Keratinocyte (primary cell): ENCODE measurements around the gene CDK14. TPM values are rescaled to one million over a fixed set of nuclear protein-coding genes. Genes with fewer than 3 reads are reported as not detected.
"Not testable (repeated sequence)": the region's sequence is repeated elsewhere in the genome, so short reads cannot be mapped to it uniquely, and the experiment has no call there.

Experiments used
- DNase-seq: peaks from one replicate; pipeline ENCODE4 v3.0.0-alpha.2; 2011; ENCODE audit warnings: low read depth, missing footprints, low spot score
- FAIRE-seq: peaks from 2 replicates; lab custom pipeline; 2011; peaks lifted over from hg19 to GRCh38; lab: Jason Lieb, UNC
- H2AFZ ChIP-seq: 2 replicates; pipeline ENCODE4 v1.6.0; 2012; ENCODE audit warnings: low read length, control low read depth, inconsistent platforms; ENCODE audit not compliant: control insufficient read depth
- H3K27ac ChIP-seq: 2 replicates; pipeline ENCODE4 v1.5.1; 2011; ENCODE audit warnings: low read length; ENCODE audit not compliant: control insufficient read depth, insufficient read depth
- H3K27me3 ChIP-seq: 3 replicates; pipeline ENCODE4 v1.6.0; 2011; ENCODE audit warnings: low read length; ENCODE audit not compliant: control insufficient read depth, insufficient read depth; ENCODE audit errors: extremely low read depth
- H3K36me3 ChIP-seq, 2 experiments: 2 replicates in 1 of 2; 3 replicates in 1 of 2; pipeline ENCODE4 v1.5.1; 2011; ENCODE audit warnings: low read length in 2 of 2, mild to moderate bottlenecking in 1 of 2; ENCODE audit not compliant: control insufficient read depth in 2 of 2, insufficient read depth in 2 of 2; ENCODE audit errors: extremely low read depth in 1 of 2
- H3K4me1 ChIP-seq: 3 replicates; pipeline ENCODE4 v1.5.1; 2011; ENCODE audit warnings: low read length; ENCODE audit not compliant: control insufficient read depth, insufficient read depth; ENCODE audit errors: extremely low read depth
- H3K4me2 ChIP-seq: 3 replicates; pipeline ENCODE4 v1.6.0; 2011; ENCODE audit warnings: low read depth, low read length; ENCODE audit not compliant: control insufficient read depth, insufficient read depth; ENCODE audit errors: extremely low read depth
- H3K4me3 ChIP-seq, 3 experiments: fragments of 200-600 bp in 1 of 3; sonication (generic) in 1 of 3; 2 replicates in 2 of 3; 3 replicates in 1 of 3; pipeline ENCODE4 v1.5.1; 2011 to 2016; ENCODE audit warnings: low read length in 3 of 3, mild to moderate bottlenecking in 3 of 3, control low read depth in 2 of 3, inconsistent platforms in 1 of 3, low read depth in 1 of 3, mixed read lengths in 1 of 3, mixed run types in 1 of 3, moderate library complexity in 1 of 3; ENCODE audit not compliant: control insufficient read depth in 2 of 3, insufficient read depth in 2 of 3; ENCODE audit errors: extremely low read depth in 1 of 3
- H3K79me2 ChIP-seq: 2 replicates; pipeline ENCODE4 v1.6.0; 2012; ENCODE audit warnings: low read length; ENCODE audit not compliant: control insufficient read depth, insufficient read depth
- H3K9ac ChIP-seq: 3 replicates; pipeline ENCODE4 v1.6.0; 2011; ENCODE audit warnings: low read length; ENCODE audit not compliant: control insufficient read depth, insufficient read depth; ENCODE audit errors: extremely low read depth
- H3K9me1 ChIP-seq: 3 replicates; pipeline ENCODE4 v1.6.0; 2011; ENCODE audit warnings: low read length; ENCODE audit not compliant: control insufficient read depth, insufficient read depth; ENCODE audit errors: extremely low read depth
- H3K9me3 ChIP-seq: 2 replicates; pipeline ENCODE4 v1.5.1; 2012; ENCODE audit warnings: low read depth, low read length; ENCODE audit not compliant: control insufficient read depth
- H4K20me1 ChIP-seq: 3 replicates; pipeline ENCODE4 v1.6.0; 2011; ENCODE audit warnings: low read length; ENCODE audit not compliant: control insufficient read depth, insufficient read depth; ENCODE audit errors: extremely low read depth
- CTCF ChIP-seq, 3 experiments: IDR thresholded peaks in 1 of 3; conservative IDR thresholded peaks in 1 of 3; optimal IDR thresholded peaks in 1 of 3; 2 replicates in 2 of 3; 3 replicates in 1 of 3; pipeline versions ENCODE3 to v1.5.1; 2011; ENCODE audit warnings: low read length in 3 of 3, mild to moderate bottlenecking in 3 of 3, moderate library complexity in 2 of 3, control low read depth in 1 of 3, inconsistent platforms in 1 of 3; ENCODE audit not compliant: insufficient read depth in 2 of 3; ENCODE audit errors: extremely low read depth in 1 of 3
- EZH2 ChIP-seq: IDR thresholded peaks from one replicate; pipeline ENCODE4 v1.6.1; 2012; ENCODE audit warnings: inconsistent platforms, mild to moderate bottlenecking, low read length, moderate library complexity
- dilution Hi-C: fragments of 300-500 bp; cut with MboI; formaldehyde crosslinking; loops from one replicate; pipeline ENCODE4 v1.7.0; 2020; ENCODE audit warnings: low sequenced_read_pairs; ENCODE audit not compliant: extremely low pct_ligation_motif_present
- polyA plus RNA-seq, 5 experiments: library from polyadenylated mRNA; depleted of rRNA in 3 of 5; stranded (reverse) in 3 of 5; stranded (forward) in 1 of 5; unstranded in 1 of 5; fragments of >200 nt; gene quantifications; 1 replicate in 1 of 5; 2 replicates in 3 of 5; 3 replicates in 1 of 5; pipeline versions ENCODE4 v1.2.1 to v1.2.3, GENCODE V29; 2011 to 2012; ENCODE audit warnings: missing spikeins in 2 of 5, low read depth in 1 of 5, low replicate concordance in 1 of 5

Gene CDK14
- polyA plus RNA-seq, 1 donor (not counting 4 experiments of a cell fraction or from before 2014, with no cell fraction given), result 4.0 TPM

DNA sequence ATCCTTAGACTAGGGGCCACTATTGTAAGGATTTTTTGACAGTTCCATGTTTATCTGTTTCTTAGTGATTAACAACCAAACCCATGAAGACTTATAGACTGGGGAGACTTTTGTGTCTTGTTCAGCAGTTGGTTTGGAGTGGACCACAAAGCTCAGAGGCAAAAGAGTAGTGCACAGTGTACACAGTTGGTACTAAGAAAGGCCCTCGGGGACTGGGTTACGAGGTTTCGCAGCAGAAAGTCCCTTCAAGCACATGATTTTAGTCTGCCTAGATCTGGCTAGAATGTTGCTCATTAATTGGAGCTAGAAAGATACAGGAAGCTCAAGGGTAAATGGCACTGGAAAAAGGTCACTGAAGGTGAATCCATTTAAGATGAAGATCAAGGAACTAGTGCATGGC lies 35.4 kb downstream of the CDK14 start:
- no peaks in the 10 kb centered on the region for H3K4me1 ChIP-seq
- H3K9me3 ChIP-seq, result no peaks in the 10 kb centered on the region
- FAIRE-seq (no peak), DNase-seq (no peak)
- no peak overlapping the region for H3K4me2 ChIP-seq
- H4K20me1 ChIP-seq, result no peaks in the 10 kb centered on the region
- H3K27me3 ChIP-seq, result no peaks in the 10 kb centered on the region
- dilution Hi-C loops, result no loop called here
- H3K9ac ChIP-seq, result no peak overlapping the region
- no peak overlapping the region for H3K27ac ChIP-seq
- H2AFZ ChIP-seq, result no peak overlapping the region
- no peak overlapping the region for H3K4me3 ChIP-seq
- TF ChIP-seq EZH2 (no peak), CTCF (optimal IDR thresholded peaks at IDR 0.05 in 1 of 3, IDR thresholded peaks at IDR 0.05 in 1 of 3, conservative IDR thresholded peaks at IDR 0.05 in 1 of 3; ENCODE audit: extremely low read depth in 1 of 3, insufficient read depth in 2 of 3, low read length in 3 of 3) (no peak)
- H3K79me2 ChIP-seq, result no peaks in the 10 kb centered on the region
- no peaks in the 10 kb centered on the region for H3K36me3 ChIP-seq
- H3K9me1 ChIP-seq, result no peaks in the 10 kb centered on the region

- H3K4me2 ChIP-seq, DNase-seq, H3K27ac ChIP-seq, H2AFZ ChIP-seq, dilution Hi-C loops, H3K4me1 ChIP-seq, H3K9me1 ChIP-seq, H3K4me3 ChIP-seq, H3K27me3 ChIP-seq, H3K9ac ChIP-seq, FAIRE-seq, H3K79me2 ChIP-seq, H4K20me1 ChIP-seq, H3K36me3 ChIP-seq, H3K9me3 ChIP-seq: not testable (repeated sequence)
Measured at GRCh38 chr7:90639683-90640082, 43.6 kb downstream of the CDK14 start.

DNA sequence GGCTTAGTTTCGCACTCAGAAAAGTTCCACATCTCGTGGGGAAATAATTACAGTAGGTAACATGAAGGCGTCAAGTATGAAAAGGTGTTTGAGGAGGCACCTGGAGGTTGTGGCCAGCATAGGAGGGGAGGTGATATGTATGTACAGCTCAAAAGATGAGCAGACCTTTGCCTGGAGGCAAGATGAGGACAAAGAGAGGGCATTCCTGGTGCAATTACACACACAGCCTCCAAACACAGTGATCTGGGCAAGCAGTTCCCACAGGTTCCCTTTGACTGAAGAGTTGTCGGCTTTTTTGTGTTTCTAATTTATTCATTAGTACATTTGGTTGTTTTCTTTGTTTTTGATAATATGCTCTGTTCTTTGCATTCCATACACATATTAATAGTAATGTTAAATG lies 46.9 kb downstream of the CDK14 start:
- H3K27ac ChIP-seq, result no peak overlapping the region
- H3K36me3 ChIP-seq, result no peaks in the 10 kb centered on the region
- TF ChIP-seq CTCF (optimal IDR thresholded peaks at IDR 0.05 in 1 of 3, IDR thresholded peaks at IDR 0.05 in 1 of 3, conservative IDR thresholded peaks at IDR 0.05 in 1 of 3; ENCODE audit: extremely low read depth in 1 of 3, insufficient read depth in 2 of 3, low read length in 3 of 3), result no peak
- no peak for TF ChIP-seq EZH2
- H3K4me3 ChIP-seq, result no peak overlapping the region
- H3K27me3 ChIP-seq, result no peaks in the 10 kb centered on the region
- no peaks in the 10 kb centered on the region for H3K9me3 ChIP-seq
- H4K20me1 ChIP-seq, result no peaks in the 10 kb centered on the region
- no peaks in the 10 kb centered on the region for H3K4me1 ChIP-seq
- H2AFZ ChIP-seq, result no peak overlapping the region
- no peak overlapping the region for H3K4me2 ChIP-seq
- H3K79me2 ChIP-seq, result no peaks in the 10 kb centered on the region
- DNase-seq, result no peak
- no peak overlapping the region for H3K9ac ChIP-seq
- H3K9me1 ChIP-seq, result no peaks in the 10 kb centered on the region
- dilution Hi-C loops, result no loop called here
- FAIRE-seq, result no peak
